GM18508 (cell line): Measurements from ENCODE around the gene MAST1.

Source experiments
- ATAC-seq: cut with Tn5 transposase; IDR thresholded peaks from one replicate; pipeline ENCODE4 v1.9.1; 2021; ENCODE audit warnings: moderate number of reproducible peaks; ENCODE audit not compliant: insufficient read depth, unreplicated experiment

Gene MAST1

GRCh38 chr19:12867120-12868099 is 29.1 kb downstream of the MAST1 start:
- ATAC-seq = no peak

DNA sequence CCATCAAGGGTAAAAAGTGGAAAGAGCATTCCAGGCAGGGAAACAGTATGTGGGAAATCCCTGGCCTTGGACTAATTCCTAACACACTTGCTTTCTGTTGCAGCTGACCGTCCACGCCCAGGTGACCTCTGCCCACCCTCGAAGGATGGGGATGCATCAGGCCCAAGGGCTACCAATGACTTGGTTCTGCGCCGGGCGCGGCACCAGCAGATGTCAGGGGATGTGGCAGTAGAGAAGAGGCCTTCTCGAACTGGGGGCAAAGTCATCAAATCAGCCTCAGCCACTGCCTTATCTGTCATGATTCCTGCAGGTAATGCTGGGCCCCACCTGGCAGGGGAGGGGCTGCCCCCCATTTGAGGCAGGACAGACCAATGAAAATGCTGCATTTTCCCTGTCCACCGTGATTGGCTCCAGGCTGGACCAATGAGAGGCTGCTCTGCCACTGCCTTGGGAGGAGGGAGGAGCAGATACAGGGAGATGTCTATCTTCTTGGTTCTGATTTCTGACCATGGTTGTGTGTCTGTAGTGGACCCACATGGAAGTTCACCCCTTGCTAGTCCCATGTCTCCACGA is 30.3 kb downstream of the MAST1 start:
- no peak for ATAC-seq

GRCh38 chr19:12871681-12872080 is 33.4 kb downstream of the MAST1 start:
- no peak for ATAC-seq

- ATAC-seq = no peak
Measured at GRCh38 chr19:12872255-12872654, 33.9 kb downstream of the MAST1 start.

DNA sequence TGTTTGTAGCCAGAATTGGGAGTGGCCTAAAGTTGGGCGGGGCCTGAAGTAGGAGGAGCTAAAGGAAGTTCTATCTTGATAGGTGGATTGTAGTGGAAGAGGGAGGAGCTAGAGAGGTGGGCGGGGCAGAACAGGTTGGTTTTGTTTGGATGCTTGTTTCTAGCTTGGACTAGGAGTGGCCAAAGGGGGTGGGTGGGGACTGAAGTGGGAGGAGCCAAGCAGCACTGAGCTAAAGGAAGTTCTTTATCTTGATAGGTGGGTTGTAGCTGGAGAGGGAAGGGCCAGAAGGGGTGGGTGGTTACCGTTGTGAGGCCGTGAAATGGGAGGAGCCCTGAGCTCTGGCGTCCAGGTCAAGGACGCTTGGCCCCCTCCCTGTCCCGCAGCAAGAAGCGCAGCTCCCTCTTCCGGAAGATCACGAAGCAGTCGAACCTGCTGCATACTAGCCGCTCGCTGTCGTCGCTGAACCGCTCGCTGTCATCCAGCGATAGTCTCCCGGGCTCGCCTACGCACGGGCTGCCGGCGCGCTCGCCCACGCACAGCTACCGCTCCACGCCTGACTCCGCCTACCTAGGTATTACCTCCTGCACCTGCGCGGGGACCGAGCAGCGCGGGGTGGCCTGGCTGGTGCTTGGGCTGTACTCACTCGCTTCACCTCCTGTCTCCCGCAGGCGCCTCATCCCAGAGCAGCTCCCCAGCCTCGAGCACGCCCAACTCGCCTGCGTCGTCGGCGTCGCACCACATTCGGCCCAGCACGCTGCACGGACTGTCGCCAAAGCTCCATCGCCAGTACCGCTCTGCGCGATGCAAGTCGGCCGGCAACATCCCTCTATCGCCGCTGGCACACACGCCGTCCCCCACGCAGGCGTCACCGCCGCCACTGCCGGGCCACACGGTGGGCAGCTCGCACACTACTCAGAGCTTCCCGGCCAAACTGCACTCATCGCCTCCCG is 34.9 kb downstream of the MAST1 start:
- no peak for ATAC-seq

DNA sequence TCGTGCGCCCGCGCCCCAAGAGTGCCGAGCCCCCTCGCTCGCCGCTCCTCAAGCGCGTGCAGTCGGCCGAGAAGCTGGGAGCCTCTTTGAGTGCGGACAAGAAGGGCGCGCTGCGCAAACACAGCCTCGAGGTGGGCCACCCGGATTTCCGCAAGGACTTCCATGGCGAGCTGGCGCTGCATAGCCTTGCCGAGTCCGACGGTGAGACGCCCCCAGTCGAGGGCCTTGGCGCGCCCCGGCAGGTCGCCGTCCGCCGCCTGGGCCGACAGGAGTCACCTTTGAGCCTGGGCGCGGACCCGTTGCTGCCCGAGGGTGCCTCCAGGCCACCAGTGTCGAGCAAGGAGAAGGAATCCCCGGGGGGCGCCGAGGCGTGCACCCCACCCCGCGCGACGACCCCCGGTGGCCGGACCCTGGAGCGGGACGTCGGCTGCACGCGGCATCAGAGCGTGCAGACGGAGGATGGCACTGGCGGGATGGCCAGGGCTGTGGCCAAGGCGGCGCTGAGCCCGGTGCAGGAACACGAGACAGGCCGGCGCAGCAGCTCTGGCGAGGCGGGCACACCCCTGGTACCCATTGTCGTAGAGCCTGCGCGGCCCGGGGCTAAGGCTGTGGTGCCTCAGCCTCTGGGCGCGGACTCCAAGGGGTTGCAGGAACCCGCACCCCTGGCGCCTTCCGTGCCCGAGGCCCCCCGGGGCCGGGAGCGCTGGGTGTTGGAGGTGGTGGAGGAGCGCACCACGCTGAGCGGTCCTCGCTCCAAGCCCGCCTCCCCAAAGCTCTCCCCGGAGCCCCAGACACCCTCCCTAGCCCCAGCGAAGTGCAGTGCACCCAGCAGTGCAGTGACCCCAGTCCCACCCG is 35.8 kb downstream of the MAST1 start:
- no peak for ATAC-seq

- no peak for ATAC-seq
Measured at GRCh38 chr19:12875086-12875485, 36.8 kb downstream of the MAST1 start.

GRCh38 chr19:12880551-12881171 is 42.3 kb downstream of the MAST1 start:
- no peak for ATAC-seq

- no peak for ATAC-seq
Measured at GRCh38 chr19:12881172-12881808, 43.0 kb downstream of the MAST1 start, which contains the start of gene DNASE2. TSS of gene DNASE2 (minus strand) at chr19:12881449. CDS start at chr19:12881375, 74 bp downstream.

DNA sequence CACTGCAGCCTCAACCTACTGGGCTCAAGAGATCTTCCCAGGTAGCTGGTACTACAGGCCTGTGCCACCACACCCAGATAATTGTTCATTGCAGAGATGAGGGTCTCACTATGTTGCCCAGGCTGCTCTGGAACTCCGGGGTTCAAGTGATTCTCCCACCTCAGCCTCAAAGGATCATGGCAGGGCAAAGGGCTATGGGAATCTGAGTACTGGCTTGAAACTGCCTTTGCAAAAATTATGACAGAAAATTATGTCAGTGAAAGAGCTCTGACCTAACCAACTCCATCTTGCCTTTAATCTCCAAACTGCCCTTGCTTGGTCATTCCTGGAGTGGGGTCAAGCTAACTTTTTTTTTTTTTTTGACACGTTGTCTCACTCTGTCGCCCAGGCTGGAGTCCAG is 44.3 kb downstream of the MAST1 start:
- no peak for ATAC-seq

- no peak for ATAC-seq
Measured at GRCh38 chr19:12884202-12884601, 45.9 kb downstream of the MAST1 start.

GRCh38 chr19:12884627-12884925 is 46.3 kb downstream of the MAST1 start:
- no peak for ATAC-seq

DNA sequence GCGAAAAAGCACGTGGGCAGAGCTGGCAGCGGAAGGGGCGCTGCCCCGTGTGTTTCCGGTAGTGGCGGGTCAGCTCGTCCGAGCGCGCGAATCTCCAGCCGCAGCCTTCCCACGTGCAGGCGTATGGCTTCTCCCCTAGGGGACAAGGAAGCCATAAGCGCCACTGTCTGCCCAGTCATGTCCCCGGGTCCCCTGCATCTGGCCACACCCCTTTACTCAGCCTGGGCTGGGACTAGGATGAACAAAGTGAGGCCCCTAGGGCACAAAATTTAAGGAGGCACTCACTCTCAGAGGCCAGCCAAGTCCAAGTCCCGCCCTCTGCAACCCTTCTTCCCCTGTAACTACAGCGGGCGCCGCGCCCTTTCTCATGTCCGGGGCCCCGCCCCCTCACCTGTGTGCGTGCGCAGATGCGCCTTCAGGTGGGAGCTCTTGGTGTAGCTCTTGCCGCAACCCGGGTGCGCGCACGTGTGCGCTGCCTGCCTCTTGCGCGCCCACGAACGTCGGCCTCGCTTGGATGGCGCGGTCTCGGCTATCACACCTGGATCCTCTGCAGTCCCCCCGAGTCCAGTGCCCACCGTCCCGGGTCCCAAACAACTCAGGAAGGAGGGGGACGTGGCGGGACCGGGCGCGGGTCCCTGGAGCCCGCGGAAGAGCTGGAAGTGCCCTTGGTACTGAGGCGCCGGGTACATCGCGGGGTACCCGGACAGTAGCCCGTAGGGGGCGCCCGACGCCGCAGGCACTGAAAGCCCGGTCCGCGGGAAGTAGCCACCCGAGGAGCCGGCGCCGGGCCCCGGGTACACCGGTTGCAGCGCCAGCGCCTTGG is 46.8 kb downstream of the MAST1 start:
- ATAC-seq = no peak

- no peak for ATAC-seq
Measured at GRCh38 chr19:12885749-12886650, 47.7 kb downstream of the MAST1 start.

DNA sequence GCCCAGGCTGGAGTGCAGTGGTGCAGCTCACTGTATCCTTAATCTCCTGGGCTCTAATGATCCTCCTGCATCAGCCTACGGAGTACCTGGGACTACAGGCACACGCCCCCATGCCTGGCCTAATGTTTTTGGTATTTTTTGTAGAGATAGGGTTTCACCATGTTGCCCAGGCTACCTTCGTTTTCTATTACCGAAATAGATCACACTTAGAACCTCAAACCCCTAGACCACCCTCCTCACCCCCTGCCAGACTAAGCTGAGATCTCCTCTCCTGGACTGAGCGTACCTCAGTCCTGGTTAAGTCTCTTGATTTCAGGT is 48.3 kb downstream of the MAST1 start:
- no peak for ATAC-seq

- ATAC-seq = no peak
Measured at GRCh38 chr19:12886969-12887747, 48.8 kb downstream of the MAST1 start, which contains the start of gene KLF1. TSS of gene KLF1 (minus strand) at chr19:12887201. CDS start at chr19:12887140, 61 bp downstream.
